H9 (cell line): ENCODE results near the gene OCIAD2. TPM values are rescaled to one million over a fixed set of nuclear protein-coding genes. Genes with fewer than 3 reads are reported as not detected.

Experiments used
- DNase-seq: peaks from one replicate; pipeline ENCODE4 v3.0.0-alpha.2; 2017
- H2AFZ ChIP-seq: one replicate; pipeline ENCODE4 v1.6.1; 2013; ENCODE audit warnings: mild to moderate bottlenecking, low read length, control low read depth, moderate library complexity
- H2AK5ac ChIP-seq: 2 replicates; pipeline ENCODE4 v1.6.1; 2013; ENCODE audit warnings: low read length, control low read depth, mixed read lengths; ENCODE audit not compliant: insufficient read length
- H2BK120ac ChIP-seq: one replicate; pipeline ENCODE4 v1.6.1; 2013; ENCODE audit warnings: low read depth, mild to moderate bottlenecking, low read length, control low read depth, inconsistent platforms; ENCODE audit not compliant: poor library complexity, severe bottlenecking
- H2BK12ac ChIP-seq: 2 replicates; pipeline ENCODE4 v1.6.1; 2013; ENCODE audit warnings: low read length, control low read depth, mixed read lengths, low read depth; ENCODE audit not compliant: insufficient read length
- H2BK15ac ChIP-seq: 2 replicates; pipeline ENCODE4 v1.6.1; 2013; ENCODE audit warnings: low read depth, low read length, control low read depth
- H2BK20ac ChIP-seq: one replicate; pipeline ENCODE4 v1.6.1; 2013; ENCODE audit warnings: low read depth, mild to moderate bottlenecking, low read length, control low read depth, inconsistent platforms; ENCODE audit not compliant: poor library complexity, severe bottlenecking
- H2BK5ac ChIP-seq: 2 replicates; pipeline ENCODE4 v1.6.1; 2013; ENCODE audit warnings: low read length, control low read depth, mixed read lengths; ENCODE audit not compliant: insufficient read length
- H3K14ac ChIP-seq: 2 replicates; pipeline ENCODE4 v1.6.1; 2013; ENCODE audit warnings: low read length, control low read depth; ENCODE audit not compliant: insufficient read depth
- H3K18ac ChIP-seq: 2 replicates; pipeline ENCODE4 v1.6.1; 2013; ENCODE audit warnings: low read depth, mild to moderate bottlenecking, mixed read lengths, low read length, control low read depth; ENCODE audit not compliant: insufficient read length
- H3K23ac ChIP-seq: 2 replicates; pipeline ENCODE4 v1.6.1; 2013; ENCODE audit warnings: low read length, control low read depth, mixed read lengths, low read depth; ENCODE audit not compliant: insufficient read length
- H3K23me2 ChIP-seq: 2 replicates; pipeline ENCODE4 v1.6.1; 2013; ENCODE audit warnings: low read depth, mild to moderate bottlenecking, mixed read lengths, low read length, control low read depth; ENCODE audit not compliant: insufficient read length, poor library complexity, severe bottlenecking
- H3K27ac ChIP-seq: 2 replicates; pipeline ENCODE4 v1.5.1; 2013; ENCODE audit warnings: low read length, control low read depth, mixed read lengths, low read depth; ENCODE audit not compliant: insufficient read length
- H3K27me3 ChIP-seq: 2 replicates; pipeline ENCODE4 v1.6.1; 2013; ENCODE audit warnings: low read length, control low read depth, inconsistent platforms; ENCODE audit not compliant: insufficient read depth
- H3K4ac ChIP-seq: 2 replicates; pipeline ENCODE4 v1.6.1; 2013; ENCODE audit warnings: low read depth, mild to moderate bottlenecking, control low read depth, inconsistent platforms, low read length, moderate library complexity
- H3K4me1 ChIP-seq: 2 replicates; pipeline ENCODE4 v1.6.1; 2013; ENCODE audit warnings: low read length, control low read depth, inconsistent platforms; ENCODE audit not compliant: insufficient read depth
- H3K4me2 ChIP-seq: 2 replicates; pipeline ENCODE4 v1.6.1; 2013; ENCODE audit warnings: low read length, control low read depth, mixed read lengths; ENCODE audit not compliant: insufficient read length, insufficient read depth
- H3K56ac ChIP-seq: 2 replicates; pipeline ENCODE4 v1.6.1; 2013; ENCODE audit warnings: low read depth, mild to moderate bottlenecking, mixed read lengths, low read length, control low read depth; ENCODE audit not compliant: insufficient read length
- H3K79me1 ChIP-seq: 2 replicates; pipeline ENCODE4 v1.6.1; 2013; ENCODE audit warnings: low read depth, mild to moderate bottlenecking, moderate library complexity, low read length, control low read depth, inconsistent platforms; ENCODE audit not compliant: insufficient read depth, poor library complexity, severe bottlenecking
- H3K79me2 ChIP-seq: 2 replicates; pipeline ENCODE4 v1.6.1; 2013; ENCODE audit warnings: low read length, control low read depth, inconsistent platforms; ENCODE audit not compliant: insufficient read depth
- H3K9ac ChIP-seq: 2 replicates; pipeline ENCODE4 v1.6.1; 2013; ENCODE audit warnings: low read length, control low read depth, mixed read lengths; ENCODE audit not compliant: insufficient read length; ENCODE audit errors: extremely low read depth
- H3K9me3 ChIP-seq: one replicate; pipeline ENCODE4 v1.6.1; 2013; ENCODE audit warnings: low read depth, low read length, inconsistent platforms; ENCODE audit not compliant: control insufficient read depth
- H3T11ph ChIP-seq: one replicate; pipeline ENCODE4 v1.6.1; 2013; ENCODE audit warnings: mild to moderate bottlenecking, low read length, control low read depth, inconsistent platforms
- H4K20me1 ChIP-seq: one replicate; pipeline ENCODE4 v1.6.1; 2013; ENCODE audit not compliant: control insufficient read depth, insufficient read length, insufficient read depth
- H4K5ac ChIP-seq: 2 replicates; pipeline ENCODE4 v1.6.1; 2013; ENCODE audit warnings: low read depth, mild to moderate bottlenecking, mixed read lengths, low read length, control low read depth; ENCODE audit not compliant: insufficient read length
- H4K8ac ChIP-seq: replicated peaks from 2 replicates; pipeline ENCODE4 v1.6.1; 2013; ENCODE audit warnings: low read length, control low read depth, mixed read lengths, low read depth; ENCODE audit not compliant: insufficient read length
- H4K91ac ChIP-seq: 2 replicates; pipeline ENCODE4 v1.6.1; 2013; ENCODE audit warnings: low read depth, mild to moderate bottlenecking, moderate library complexity, mixed read lengths, low read length, control low read depth; ENCODE audit not compliant: insufficient read length
- H3K27ac Mint-ChIP-seq, 3 experiments: 2 replicates in 2 of 3; 3 replicates in 1 of 3; pipeline ENCODE4 v1.8.0; 2020 to 2021; ENCODE audit warnings: mixed read lengths in 3 of 3, mild to moderate bottlenecking in 1 of 3, moderate library complexity in 1 of 3
- H3K27me3 Mint-ChIP-seq: 2 replicates; pipeline ENCODE4 v1.8.0; 2021; ENCODE audit warnings: low read depth, mild to moderate bottlenecking, moderate library complexity, mixed read lengths
- H3K36me3 Mint-ChIP-seq, 3 experiments: 2 replicates in 2 of 3; 3 replicates in 1 of 3; pipeline ENCODE4 v1.8.0; 2020 to 2021; ENCODE audit warnings: low read depth in 3 of 3, mixed read lengths in 3 of 3; ENCODE audit not compliant: insufficient read depth in 1 of 3
- H3K4me1 Mint-ChIP-seq, 2 experiments: 2 replicates each; pipeline ENCODE4 v1.8.0; 2020; ENCODE audit warnings: mixed read lengths in 2 of 2
- H3K4me3 Mint-ChIP-seq, 2 experiments: 2 replicates in 1 of 2; 3 replicates in 1 of 2; pipeline ENCODE4 v1.8.0; 2020 to 2021; ENCODE audit warnings: mild to moderate bottlenecking in 2 of 2, mixed read lengths in 2 of 2, moderate library complexity in 1 of 2
- H3K9me3 Mint-ChIP-seq, 2 experiments: 2 replicates in 1 of 2; 3 replicates in 1 of 2; pipeline ENCODE4 v1.8.0; 2020; ENCODE audit warnings: mild to moderate bottlenecking in 2 of 2, mixed read lengths in 2 of 2, moderate library complexity in 1 of 2
- WGBS: extraction: QIAGEN DNeasy Blood & Tissue Kit; methylation state at CpG from one replicate; pipeline ENCODE4 v1.1.7; 2013; ENCODE audit warnings: missing lambda C conversion rate, low lambda C conversion rate, mixed read lengths; ENCODE audit not compliant: insufficient read length; ENCODE audit errors: extremely low coverage; 5-methylcytosine and 5-hydroxymethylcytosine counted together
- total RNA-seq: library from RNA; stranded (reverse); gene quantifications from 2 replicates; pipeline ENCODE4 v1.2.1, GENCODE V29; 2021
- TF ChIP-seq, protein P1 (sequence below): fragments of 200-600 bp; sonication (generic); conservative IDR thresholded peaks from 3 replicates; pipeline ENCODE4 v1.8.0; 2021; ENCODE audit warnings: antibody characterized with exemption, mild to moderate bottlenecking

OCIAD2 gene
- total RNA-seq, 1 experiment from 2014 or later, result 108 TPM

DNA sequence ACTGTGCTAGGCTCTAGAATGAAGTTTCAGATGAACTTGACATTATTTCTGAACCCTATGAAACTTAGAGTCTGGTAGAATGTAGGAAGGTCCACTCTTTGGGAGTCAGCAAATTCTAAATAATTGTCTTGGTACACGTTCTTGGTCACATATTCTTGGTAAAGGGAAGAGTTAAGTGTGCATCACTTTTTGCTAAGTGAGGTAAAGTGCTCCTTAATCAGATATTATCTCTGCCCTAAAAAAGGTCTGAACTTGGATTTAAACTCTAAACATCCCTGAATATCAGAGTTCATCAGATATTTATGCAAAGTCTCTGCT, 7.2 kb downstream of the OCIAD2 start:
- Histone ChIP-seq H3K18ac (no peak overlapping the region), H3K4ac (no peak overlapping the region), H2AK5ac (no peak overlapping the region), H4K20me1 (no peaks in the 10 kb centered on the region), H3K4me2 (no peak overlapping the region), H3K27me3 (no peaks in the 10 kb centered on the region), H2AFZ (no peak overlapping the region), H3K27ac (no peak overlapping the region), H3K14ac (no peak overlapping the region), H3T11ph (no peak overlapping the region), H2BK20ac (no peak overlapping the region), H4K91ac (no peak overlapping the region), H3K9ac (no peak overlapping the region), H2BK12ac (no peak overlapping the region), H3K9me3 (no peaks in the 10 kb centered on the region), H2BK120ac (no peak overlapping the region), H3K23ac (no peak overlapping the region), H3K23me2 (no peaks in the 10 kb centered on the region), H3K79me2 (no peaks in the 10 kb centered on the region), H2BK5ac (no peak overlapping the region), H2BK15ac (no peak overlapping the region), H3K4me1 (no peaks in the 10 kb centered on the region), H4K5ac (no peak overlapping the region), H3K56ac (no peak overlapping the region), H4K8ac (no peak overlapping the region), H3K79me1 (no peaks in the 10 kb centered on the region)
- Mint-ChIP-seq H3K9me3 (no peaks in the 10 kb centered on the region), H3K4me3 (no peak overlapping the region), H3K27me3 (no peaks in the 10 kb centered on the region), H3K4me1 (no peaks in the 10 kb centered on the region), H3K27ac (no peak overlapping the region), H3K36me3 (peaks cover 30 to 81% (median 32%) of the 10 kb centered on the region in 3 experiments)
- TF ChIP-seq, protein P1, sequence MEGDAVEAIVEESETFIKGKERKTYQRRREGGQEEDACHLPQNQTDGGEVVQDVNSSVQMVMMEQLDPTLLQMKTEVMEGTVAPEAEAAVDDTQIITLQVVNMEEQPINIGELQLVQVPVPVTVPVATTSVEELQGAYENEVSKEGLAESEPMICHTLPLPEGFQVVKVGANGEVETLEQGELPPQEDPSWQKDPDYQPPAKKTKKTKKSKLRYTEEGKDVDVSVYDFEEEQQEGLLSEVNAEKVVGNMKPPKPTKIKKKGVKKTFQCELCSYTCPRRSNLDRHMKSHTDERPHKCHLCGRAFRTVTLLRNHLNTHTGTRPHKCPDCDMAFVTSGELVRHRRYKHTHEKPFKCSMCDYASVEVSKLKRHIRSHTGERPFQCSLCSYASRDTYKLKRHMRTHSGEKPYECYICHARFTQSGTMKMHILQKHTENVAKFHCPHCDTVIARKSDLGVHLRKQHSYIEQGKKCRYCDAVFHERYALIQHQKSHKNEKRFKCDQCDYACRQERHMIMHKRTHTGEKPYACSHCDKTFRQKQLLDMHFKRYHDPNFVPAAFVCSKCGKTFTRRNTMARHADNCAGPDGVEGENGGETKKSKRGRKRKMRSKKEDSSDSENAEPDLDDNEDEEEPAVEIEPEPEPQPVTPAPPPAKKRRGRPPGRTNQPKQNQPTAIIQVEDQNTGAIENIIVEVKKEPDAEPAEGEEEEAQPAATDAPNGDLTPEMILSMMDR, result no peak
- no CpG with 5 or more reads among the region's 1 CpG for WGBS
- DNase-seq, result no peak
